T-helper 17 cell (primary cell): ENCODE data around the gene TMEM123. TPM values are rescaled to one million over a fixed set of nuclear protein-coding genes. Genes with fewer than 3 reads are reported as not detected.

ENCODE experiments used
- ATAC-seq: fragments of 150-1000 bp; cut with Tn5 transposase; 2 replicates; pipeline ENCODE4 v1.10.0; 2021; ENCODE audit warnings: mild to moderate bottlenecking, moderate library complexity
- DNase-seq, 3 donors: peaks; one replicate each; pipeline versions ENCODE4 v3.0.0 to v3.0.0-alpha.2; 2020 to 2021
- H3K9me3 ChIP-seq: one replicate; pipeline ENCODE4 v1.7.0; 2013; ENCODE audit warnings: low read length, mild to moderate bottlenecking; ENCODE audit not compliant: control insufficient read depth, poor library complexity, severe bottlenecking
- H3K27ac Mint-ChIP-seq: one replicate; pipeline ENCODE4 v1.8.0; 2022; ENCODE audit warnings: mild to moderate bottlenecking, moderate library complexity, mixed read lengths
- H3K27me3 Mint-ChIP-seq: one replicate; pipeline ENCODE4 v1.8.0; 2022; ENCODE audit warnings: mixed read lengths
- H3K36me3 Mint-ChIP-seq: one replicate; pipeline ENCODE4 v1.8.0; 2022; ENCODE audit warnings: low read depth, mixed read lengths
- H3K4me1 Mint-ChIP-seq: one replicate; pipeline ENCODE4 v1.8.0; 2022; ENCODE audit warnings: mild to moderate bottlenecking, mixed read lengths
- H3K4me3 Mint-ChIP-seq: one replicate; pipeline ENCODE4 v1.8.0; 2022; ENCODE audit warnings: mild to moderate bottlenecking, moderate library complexity, mixed read lengths
- total RNA-seq, 4 donors: library from RNA in 2 of 4; stranded (reverse) in 2 of 4; gene quantifications; one replicate each; pipeline ENCODE4 v1.2.3 and lab custom pipeline; 2022 to 2026

Gene TMEM123
- total RNA-seq, 2 donors from 2014 or later, result 372 to 400 TPM

- no peaks in the 10 kb centered on the region for H3K36me3 Mint-ChIP-seq
- peaks cover 18% of the 10 kb centered on the region for H3K4me1 Mint-ChIP-seq
- H3K27ac Mint-ChIP-seq, result no peak overlapping the region
- no peaks in the 10 kb centered on the region for H3K9me3 ChIP-seq
- peaks cover under 1% of the 10 kb centered on the region for H3K27me3 Mint-ChIP-seq
- no peak for ATAC-seq
- no peak overlapping the region for H3K4me3 Mint-ChIP-seq
- DNase-seq, result no peak
Observed at GRCh38 chr11:102486584-102486983, 34.0 kb upstream of the TMEM123 start.

GRCh38 chr11:102485095-102485722 lies 32.6 kb upstream of the TMEM123 start:
- DNase-seq, result no peak
- no peak overlapping the region for H3K27ac Mint-ChIP-seq
- no peak overlapping the region for H3K4me3 Mint-ChIP-seq
- no peaks in the 10 kb centered on the region for H3K27me3 Mint-ChIP-seq
- ATAC-seq, result no peak
- H3K9me3 ChIP-seq, result no peaks in the 10 kb centered on the region
- H3K36me3 Mint-ChIP-seq, result no peaks in the 10 kb centered on the region
- peaks cover 23% of the 10 kb centered on the region for H3K4me1 Mint-ChIP-seq

- no peak overlapping the region for H3K4me3 Mint-ChIP-seq
- ATAC-seq (no peak), DNase-seq (no peak)
- peaks cover 21% of the 10 kb centered on the region for H3K4me1 Mint-ChIP-seq
- no peaks in the 10 kb centered on the region for H3K27me3 Mint-ChIP-seq
- no peaks in the 10 kb centered on the region for H3K36me3 Mint-ChIP-seq
- H3K9me3 ChIP-seq, result no peaks in the 10 kb centered on the region
- no peak overlapping the region for H3K27ac Mint-ChIP-seq
Observed at GRCh38 chr11:102482433-102482832, 29.9 kb upstream of the TMEM123 start.

- H3K9me3 ChIP-seq, result no peaks in the 10 kb centered on the region
- Mint-ChIP-seq H3K27me3 (no peaks in the 10 kb centered on the region), H3K27ac (no peak overlapping the region), H3K4me1 (peaks cover 28% of the 10 kb centered on the region), H3K4me3 (no peak overlapping the region), H3K36me3 (no peaks in the 10 kb centered on the region)
- no peak for ATAC-seq
- DNase-seq, result no peak
Observed at GRCh38 chr11:102479733-102480132, 27.2 kb upstream of the TMEM123 start.

GRCh38 chr11:102478673-102479299 lies 26.2 kb upstream of the TMEM123 start:
- H3K9me3 ChIP-seq, result no peaks in the 10 kb centered on the region
- Mint-ChIP-seq H3K27ac (no peak overlapping the region), H3K36me3 (no peaks in the 10 kb centered on the region), H3K4me1 (peaks cover 37% of the 10 kb centered on the region), H3K27me3 (no peaks in the 10 kb centered on the region), H3K4me3 (no peak overlapping the region)
- no peak for DNase-seq
- ATAC-seq, result no peak

GRCh38 chr11:102476812-102477211 lies 24.2 kb upstream of the TMEM123 start:
- no peaks in the 10 kb centered on the region for H3K9me3 ChIP-seq
- ATAC-seq (peak; percentile 87), DNase-seq (no peak)
- no peaks in the 10 kb centered on the region for H3K27me3 Mint-ChIP-seq
- peaks cover 41% of the 10 kb centered on the region for H3K4me1 Mint-ChIP-seq
- peak overlapping the region; percentile 6 for H3K4me3 Mint-ChIP-seq
- H3K27ac Mint-ChIP-seq, result peak overlapping the region; percentile 89
- no peaks in the 10 kb centered on the region for H3K36me3 Mint-ChIP-seq

- H3K27ac Mint-ChIP-seq, result peak overlapping the region; percentile 89
- DNase-seq (no peak), ATAC-seq (no peak)
- peaks cover 46% of the 10 kb centered on the region for H3K4me1 Mint-ChIP-seq
- H3K36me3 Mint-ChIP-seq, result no peaks in the 10 kb centered on the region
- no peaks in the 10 kb centered on the region for H3K9me3 ChIP-seq
- no peak overlapping the region for H3K4me3 Mint-ChIP-seq
- no peaks in the 10 kb centered on the region for H3K27me3 Mint-ChIP-seq
Observed at GRCh38 chr11:102476069-102476468, 23.5 kb upstream of the TMEM123 start.

- Mint-ChIP-seq H3K4me1 (peaks cover 53% of the 10 kb centered on the region), H3K27ac (peak overlapping the region; percentile 14), H3K4me3 (no peak overlapping the region), H3K36me3 (no peaks in the 10 kb centered on the region), H3K27me3 (no peaks in the 10 kb centered on the region)
- DNase-seq (no peak), ATAC-seq (no peak)
- H3K9me3 ChIP-seq, result no peaks in the 10 kb centered on the region
Observed at GRCh38 chr11:102473543-102473942, 21.0 kb upstream of the TMEM123 start.

GRCh38 chr11:102472127-102472526 lies 19.6 kb upstream of the TMEM123 start:
- H3K27ac Mint-ChIP-seq, result peak overlapping the region; percentile 60
- peaks cover 56% of the 10 kb centered on the region for H3K4me1 Mint-ChIP-seq
- H3K9me3 ChIP-seq, result no peaks in the 10 kb centered on the region
- H3K36me3 Mint-ChIP-seq, result no peaks in the 10 kb centered on the region
- H3K27me3 Mint-ChIP-seq, result no peaks in the 10 kb centered on the region
- ATAC-seq (no peak), DNase-seq (no peak)
- H3K4me3 Mint-ChIP-seq, result no peak overlapping the region

- H3K9me3 ChIP-seq, result no peaks in the 10 kb centered on the region
- ATAC-seq, result no peak
- no peak for DNase-seq
- H3K4me1 Mint-ChIP-seq, result peaks cover 54% of the 10 kb centered on the region
- H3K27me3 Mint-ChIP-seq, result no peaks in the 10 kb centered on the region
- H3K36me3 Mint-ChIP-seq, result no peaks in the 10 kb centered on the region
- H3K4me3 Mint-ChIP-seq, result peak overlapping the region; percentile 21
- H3K27ac Mint-ChIP-seq, result no peak overlapping the region
Observed at GRCh38 chr11:102471474-102471873, 18.9 kb upstream of the TMEM123 start.

- DNase-seq (peak in 1 of 3 donors; percentile 15), ATAC-seq (peak; percentile 86)
- no peaks in the 10 kb centered on the region for H3K36me3 Mint-ChIP-seq
- H3K27me3 Mint-ChIP-seq, result no peaks in the 10 kb centered on the region
- H3K4me3 Mint-ChIP-seq, result peak overlapping the region; percentile 70
- peak overlapping the region; percentile 59 for H3K27ac Mint-ChIP-seq
- H3K9me3 ChIP-seq, result no peaks in the 10 kb centered on the region
- peaks cover 61% of the 10 kb centered on the region for H3K4me1 Mint-ChIP-seq
Observed at GRCh38 chr11:102470251-102470650, 17.7 kb upstream of the TMEM123 start.

- no peaks in the 10 kb centered on the region for H3K27me3 Mint-ChIP-seq
- no peaks in the 10 kb centered on the region for H3K36me3 Mint-ChIP-seq
- H3K4me1 Mint-ChIP-seq, result peaks cover 57% of the 10 kb centered on the region
- no peaks in the 10 kb centered on the region for H3K9me3 ChIP-seq
- ATAC-seq (no peak), DNase-seq (no peak)
- H3K4me3 Mint-ChIP-seq, result no peak overlapping the region
- H3K27ac Mint-ChIP-seq, result no peak overlapping the region
Observed at GRCh38 chr11:102469196-102469821, 16.7 kb upstream of the TMEM123 start.

GRCh38 chr11:102468616-102469195 lies 16.1 kb upstream of the TMEM123 start:
- no peaks in the 10 kb centered on the region for H3K27me3 Mint-ChIP-seq
- no peak overlapping the region for H3K27ac Mint-ChIP-seq
- peaks cover 51% of the 10 kb centered on the region for H3K4me1 Mint-ChIP-seq
- no peak for ATAC-seq
- DNase-seq, result no peak
- H3K4me3 Mint-ChIP-seq, result no peak overlapping the region
- no peaks in the 10 kb centered on the region for H3K36me3 Mint-ChIP-seq
- H3K9me3 ChIP-seq, result no peaks in the 10 kb centered on the region
